Measurements from ENCODE around the gene PRR23E.

The PRR23E gene

DNA sequence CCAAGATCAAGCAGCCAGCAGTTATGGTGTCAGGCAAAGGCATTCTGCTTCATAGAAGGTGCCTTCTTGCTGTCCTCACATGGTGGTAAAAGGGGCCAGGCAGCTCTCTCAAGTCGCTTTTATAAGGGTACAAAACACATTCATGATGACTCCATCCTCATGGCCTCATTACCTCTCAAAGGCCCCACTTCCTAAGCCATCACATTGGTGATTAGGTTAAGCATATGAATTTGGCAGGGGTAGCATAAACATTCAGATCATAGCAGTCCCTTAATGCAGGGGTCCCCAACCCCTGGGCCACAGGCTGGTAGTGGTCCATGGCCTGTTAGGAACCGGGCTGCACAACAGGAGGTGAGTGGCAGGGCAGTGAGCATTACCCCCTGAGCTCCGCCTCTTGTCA lies 42.8 kb downstream of the PRR23E start:
- no peak for DNase-seq

DNA sequence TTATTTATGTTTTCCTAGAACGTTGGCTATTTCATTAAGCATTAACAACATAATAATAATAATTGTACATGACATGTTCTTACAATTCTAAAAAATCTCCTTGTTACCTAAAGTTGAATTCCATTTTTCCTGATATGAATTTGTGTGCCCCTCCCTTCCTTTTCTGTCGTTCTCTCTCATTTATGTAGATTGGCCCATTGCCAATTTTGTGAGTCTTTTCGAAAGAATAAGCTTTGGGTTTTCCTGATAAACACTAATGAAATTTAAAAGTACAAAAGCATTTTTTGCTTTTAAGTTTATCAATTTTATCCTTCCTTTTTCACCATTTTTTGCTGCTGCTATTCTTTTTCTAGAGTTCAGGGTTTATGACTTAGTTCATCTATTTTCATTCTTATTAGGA lies 44.9 kb downstream of the PRR23E start:
- no peak for DNase-seq

DNA sequence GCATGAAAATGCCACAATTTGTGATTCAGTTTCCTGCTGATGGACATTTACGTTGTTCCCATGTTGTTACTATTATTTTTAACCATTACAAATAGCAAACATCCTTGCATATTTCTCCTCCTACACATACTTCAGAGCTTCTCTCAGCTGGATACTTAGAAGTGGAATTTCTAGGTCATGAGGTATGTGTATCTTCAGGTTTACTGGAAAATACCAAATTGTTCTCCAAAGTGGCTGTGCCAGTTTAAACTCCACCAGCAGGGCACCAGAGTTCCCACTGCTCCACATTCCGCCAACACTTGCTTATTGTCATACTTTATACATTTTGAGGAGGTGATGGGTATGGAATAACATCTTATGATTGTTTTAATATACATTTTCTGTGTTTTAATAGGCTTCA lies 45.7 kb downstream of the PRR23E start:
- no peak for DNase-seq

DNA sequence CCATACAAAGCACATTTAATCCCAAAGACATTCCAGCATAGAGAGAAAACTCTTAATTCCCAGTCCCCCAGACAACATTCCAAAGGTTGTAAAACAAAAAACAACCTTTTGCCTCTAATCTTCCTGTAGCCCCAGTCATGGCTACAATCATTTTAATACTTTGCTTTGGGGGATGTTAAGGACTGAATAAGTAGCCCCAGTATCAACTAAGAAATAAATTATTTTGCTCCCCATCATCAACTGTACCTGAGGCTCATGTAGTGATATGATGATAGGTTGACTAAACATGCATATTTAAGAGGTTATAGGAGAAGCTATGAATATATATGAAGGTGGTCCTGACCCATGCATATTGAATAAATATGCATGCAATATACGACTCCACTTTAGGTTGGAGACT lies 54.4 kb downstream of the PRR23E start:
- DNase-seq, result no peak

All from activated CD4-positive, alpha-beta T cell treated with anti-CD3 and anti-CD28 coated beads, Interleukin-2, Interleukin-6, amounts not matched to agents 100 ng/mL and 50 ng/mL, durations not matched to agents 16 hours and 8 hours (primary cell).